CD14-positive monocyte (primary cell): ENCODE measurements around the gene ZNF277. TPM values are rescaled to one million over a fixed set of nuclear protein-coding genes. Genes with fewer than 3 reads are reported as not detected.

Experiments
- DNase-seq, 3 donors: peaks; one replicate each; pipeline ENCODE4 v3.0.0-alpha.2; 2011 to 2022
- H2AFZ ChIP-seq: 2 replicates; pipeline ENCODE4 v1.6.0; 2012; ENCODE audit warnings: mild to moderate bottlenecking, low read depth, low read length, inconsistent platforms; ENCODE audit not compliant: insufficient read depth, poor library complexity, severe bottlenecking
- H3K27ac ChIP-seq, 2 donors: 1 replicate in 1 of 2; 2 replicates in 1 of 2; pipeline ENCODE4 v1.5.1; 2012 to 2013; ENCODE audit warnings: low read length in 2 of 2, control low read depth in 1 of 2, inconsistent platforms in 1 of 2, low read depth in 1 of 2, mild to moderate bottlenecking in 1 of 2
- H3K27me3 ChIP-seq, 2 donors: one replicate each; pipeline versions ENCODE4 v1.6.0 to v1.6.1; 2011 to 2013; ENCODE audit warnings: low read length in 2 of 2; ENCODE audit not compliant: control insufficient read depth in 2 of 2, insufficient read depth in 2 of 2
- H3K36me3 ChIP-seq, 2 donors: replicated peaks in 1 of 2; 1 replicate in 1 of 2; 2 replicates in 1 of 2; pipeline versions ENCODE4 v1.5.1 to v1.6.1; 2012 to 2013; ENCODE audit warnings: low read length in 2 of 2, control low read depth in 1 of 2, inconsistent platforms in 1 of 2, mild to moderate bottlenecking in 1 of 2; ENCODE audit not compliant: insufficient read depth in 2 of 2, control insufficient read depth in 1 of 2
- H3K4me1 ChIP-seq, 2 donors: 1 replicate in 1 of 2; 2 replicates in 1 of 2; pipeline versions ENCODE4 v1.5.1 to v1.6.1; 2012 to 2013; ENCODE audit warnings: low read length in 2 of 2, control low read depth in 1 of 2, inconsistent platforms in 1 of 2, mild to moderate bottlenecking in 1 of 2, moderate library complexity in 1 of 2; ENCODE audit not compliant: insufficient read depth in 2 of 2, control insufficient read depth in 1 of 2
- H3K4me2 ChIP-seq: replicated peaks from 2 replicates; pipeline ENCODE3; 2012; ENCODE audit warnings: low read length, moderate library complexity, mild to moderate bottlenecking; ENCODE audit not compliant: poor library complexity, severe bottlenecking; ENCODE audit errors: extremely low read depth
- H3K4me3 ChIP-seq, 3 experiments: fragments of 200-600 bp in 1 of 3; sonication (generic) in 1 of 3; replicated peaks in 1 of 3; 1 replicate in 2 of 3; 2 replicates in 1 of 3; pipeline ENCODE4 v1.5.1; 2011 to 2013; ENCODE audit warnings: low read length in 3 of 3, mild to moderate bottlenecking in 3 of 3, control low read depth in 2 of 3, low read depth in 2 of 3, inconsistent platforms in 1 of 3, moderate library complexity in 1 of 3
- H3K79me2 ChIP-seq: 2 replicates; pipeline ENCODE4 v1.6.0; 2012; ENCODE audit warnings: mild to moderate bottlenecking, control low read depth, inconsistent platforms, low read length, moderate library complexity; ENCODE audit not compliant: insufficient read depth
- H3K9ac ChIP-seq: 2 replicates; pipeline ENCODE4 v1.6.0; 2017; ENCODE audit warnings: low read length, mild to moderate bottlenecking; ENCODE audit not compliant: insufficient read depth, poor library complexity, severe bottlenecking
- H3K9me3 ChIP-seq, 2 donors: replicated peaks in 1 of 2; 1 replicate in 1 of 2; 2 replicates in 1 of 2; pipeline versions ENCODE4 v1.5.1 to v1.6.1; 2012 to 2013; ENCODE audit warnings: low read length in 2 of 2, control low read depth in 1 of 2; ENCODE audit not compliant: control insufficient read depth in 1 of 2, insufficient read depth in 1 of 2
- H4K20me1 ChIP-seq: 2 replicates; pipeline ENCODE4 v1.6.0; 2012; ENCODE audit warnings: mild to moderate bottlenecking, low read length, control low read depth, moderate library complexity; ENCODE audit not compliant: insufficient read depth
- H3K27ac Mint-ChIP-seq, 7 donors: one replicate each; pipeline ENCODE4 v1.8.0; 2020; ENCODE audit warnings: mild to moderate bottlenecking in 7 of 7, mixed read lengths in 7 of 7, moderate library complexity in 6 of 7, inconsistent platforms in 2 of 7
- H3K27me3 Mint-ChIP-seq, 3 donors: one replicate each; pipeline ENCODE4 v1.8.0; 2021 to 2022; ENCODE audit warnings: low read depth in 3 of 3, mild to moderate bottlenecking in 3 of 3, mixed read lengths in 3 of 3, moderate library complexity in 3 of 3, inconsistent platforms in 1 of 3
- H3K36me3 Mint-ChIP-seq, 2 donors: one replicate each; pipeline ENCODE4 v1.8.0; 2020; ENCODE audit warnings: mixed read lengths in 2 of 2, inconsistent platforms in 1 of 2, mild to moderate bottlenecking in 1 of 2
- H3K4me1 Mint-ChIP-seq: one replicate; pipeline ENCODE4 v1.8.0; 2020; ENCODE audit warnings: mild to moderate bottlenecking, mixed read lengths
- H3K4me3 Mint-ChIP-seq, 2 donors: one replicate each; pipeline ENCODE4 v1.8.0; 2020; ENCODE audit warnings: mild to moderate bottlenecking in 2 of 2, mixed read lengths in 2 of 2, moderate library complexity in 1 of 2
- H3K9me3 Mint-ChIP-seq, 7 donors: one replicate each; pipeline ENCODE4 v1.8.0; 2020 to 2022; ENCODE audit warnings: mixed read lengths in 7 of 7, mild to moderate bottlenecking in 6 of 7, moderate library complexity in 6 of 7, inconsistent platforms in 2 of 7
- CTCF ChIP-seq: fragments of 200-600 bp; IDR thresholded peaks from one replicate; pipeline ENCODE4 v1.8.0; 2022; ENCODE audit warnings: antibody characterized with exemption, mild to moderate bottlenecking
- WGBS: methylation state at CpG from one replicate; pipeline ENCODE4 v1.1.5; 2013; ENCODE audit warnings: missing lambda C conversion rate; ENCODE audit not compliant: insufficient coverage; 5-methylcytosine and 5-hydroxymethylcytosine counted together
- intact Hi-C, 2 donors: fragments of 100-400 bp; cut with micrococcal nuclease; formaldehyde crosslinking; loops; one replicate each; pipeline versions ENCODE4 v1.15.0 to v1.15.1; 2023
- polyA plus RNA-seq, 3 donors: library from polyadenylated mRNA; depleted of rRNA in 1 of 3; unstranded in 2 of 3; stranded (reverse) in 1 of 3; fragments of 300-500 nt in 2 of 3; fragments of >200 nt in 1 of 3; fragmentation: Illumina TruSeq in 2 of 3; gene quantifications; 1 replicate in 2 of 3; 2 replicates in 1 of 3; pipeline ENCODE4 v1.2.3, GENCODE V29; 2012 to 2021

ZNF277 gene
- polyA plus RNA-seq, 3 donors: 17.5 to 20.7 (median 20.0) TPM

GRCh38 chr7:112255388-112255720, 48.9 kb downstream of the ZNF277 start:
- no peak for TF ChIP-seq CTCF
- H3K79me2 ChIP-seq: no peaks in the 10 kb centered on the region
- H3K36me3 Mint-ChIP-seq: no peaks in the 10 kb centered on the region
- no peak for DNase-seq
- no peak overlapping the region for H2AFZ ChIP-seq
- H3K36me3 ChIP-seq: no peaks in the 10 kb centered on the region
- H3K4me1 ChIP-seq: no peaks in the 10 kb centered on the region
- H3K27ac ChIP-seq: no peak overlapping the region
- H3K9me3 ChIP-seq: no peaks in the 10 kb centered on the region
- H3K27ac Mint-ChIP-seq: no peak overlapping the region
- H3K4me3 Mint-ChIP-seq: no peak overlapping the region
- H3K4me2 ChIP-seq: no peak overlapping the region
- no peaks in the 10 kb centered on the region for H3K9me3 Mint-ChIP-seq
- H3K4me3 ChIP-seq: no peak overlapping the region
- H3K27me3 ChIP-seq: no peaks in the 10 kb centered on the region
- peaks cover 0 to 3% (median under 1%) of the 10 kb centered on the region in 3 donors for H3K27me3 Mint-ChIP-seq
- no peak overlapping the region for H3K9ac ChIP-seq
- peaks cover 5% of the 10 kb centered on the region for H3K4me1 Mint-ChIP-seq
- H4K20me1 ChIP-seq: peaks cover 54% of the 10 kb centered on the region
- intact Hi-C loops: no loop called here

DNA sequence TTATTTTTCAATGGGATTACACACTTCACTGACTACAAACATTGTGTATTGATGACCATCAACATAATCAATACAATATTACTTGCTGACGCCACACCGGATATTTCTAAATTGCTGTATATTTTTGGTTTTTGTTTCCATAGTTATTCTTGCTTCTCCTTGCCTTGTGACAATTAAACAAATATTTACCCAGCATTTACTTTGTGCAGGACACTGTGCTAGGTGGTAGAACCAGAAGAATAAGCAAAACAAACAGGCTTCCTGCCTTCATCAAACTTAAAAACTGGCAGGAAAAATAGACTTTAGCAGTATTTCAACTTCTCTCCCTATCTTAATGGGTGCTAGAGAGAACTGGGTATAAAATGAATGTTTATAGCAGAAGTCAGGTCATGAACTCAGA, 50.6 kb downstream of the ZNF277 start:
- Histone ChIP-seq H3K27me3 (no peaks in the 10 kb centered on the region), H2AFZ (no peak overlapping the region), H3K4me2 (no peak overlapping the region), H3K4me3 (no peak overlapping the region), H3K27ac (no peak overlapping the region), H4K20me1 (peaks cover 58% of the 10 kb centered on the region), H3K4me1 (no peaks in the 10 kb centered on the region), H3K36me3 (no peaks in the 10 kb centered on the region), H3K9ac (no peak overlapping the region), H3K79me2 (no peaks in the 10 kb centered on the region), H3K9me3 (no peaks in the 10 kb centered on the region)
- no peak for DNase-seq
- Mint-ChIP-seq H3K27me3 (peaks cover 0 to 3% (median 0%) of the 10 kb centered on the region in 3 donors), H3K36me3 (no peaks in the 10 kb centered on the region), H3K27ac (no peak overlapping the region), H3K9me3 (no peaks in the 10 kb centered on the region), H3K4me1 (peaks cover 5% of the 10 kb centered on the region), H3K4me3 (no peak overlapping the region)
- no peak for TF ChIP-seq CTCF
- intact Hi-C loops: no loop called here
- WGBS: no CpG with 5 or more reads among the region's 2 CpGs
